ENCODE data around the gene ITPKC. TPM values are rescaled to one million over a fixed set of nuclear protein-coding genes. Genes with fewer than 3 reads are reported as not detected.

The ITPKC gene
- total RNA-seq, 2 donors from 2014 or later, result 40.8 to 44.5 TPM

GRCh38 chr19:40754611-40755247, 37.8 kb downstream of the ITPKC start:
- Histone ChIP-seq H3K4me1 (replicated peaks) (peaks cover 9% of the 10 kb centered on the region), H3K27me3 (replicated peaks; ENCODE audit: insufficient read depth) (no peaks in the 10 kb centered on the region), H3K4me3 (no peak overlapping the region), H3K27ac (peak overlapping the region in 1 of 2 donors; percentile 2), H3K36me3 (peaks cover 0 to 5% of the 10 kb centered on the region in 2 donors), H3K9me3 (no peaks in the 10 kb centered on the region)
- TF ChIP-seq CTCF (IDR thresholded peaks at IDR 0.05) (no peak), POLR2AphosphoS5 (IDR thresholded peaks at IDR 0.05) (no peak), POLR2A (IDR thresholded peaks at IDR 0.05) (no peak)
- 71% methylated on average over 9 of the region's 9 CpGs for WGBS
- no peak for DNase-seq (ENCODE audit: low spot score)
- intact Hi-C loops (cut with DNase I), result no loop called here

GRCh38 chr19:40755248-40755624, 38.3 kb downstream of the ITPKC start:
- H3K4me3 ChIP-seq, result no peak overlapping the region
- DNase-seq (ENCODE audit: low spot score), result no peak
- TF ChIP-seq POLR2A (IDR thresholded peaks at IDR 0.05) (no peak), CTCF (IDR thresholded peaks at IDR 0.05) (no peak), POLR2AphosphoS5 (IDR thresholded peaks at IDR 0.05) (no peak)
- H3K27me3 ChIP-seq (replicated peaks; ENCODE audit: insufficient read depth), result no peaks in the 10 kb centered on the region
- WGBS, result 83% methylated on average over 3 of the region's 3 CpGs
- peaks cover 9% of the 10 kb centered on the region for H3K4me1 ChIP-seq (replicated peaks)
- intact Hi-C loops (cut with DNase I), result no loop called here
- H3K27ac ChIP-seq, result no peak overlapping the region
- peaks cover 4 to 5% of the 10 kb centered on the region in 2 donors for H3K36me3 ChIP-seq
- H3K9me3 ChIP-seq, result no peaks in the 10 kb centered on the region

GRCh38 chr19:40755791-40756190, 38.9 kb downstream of the ITPKC start:
- intact Hi-C loops (cut with DNase I), result no loop called here
- 94% methylated on average over 8 of the region's 8 CpGs for WGBS
- no peak for DNase-seq (ENCODE audit: low spot score)
- Histone ChIP-seq H3K4me1 (replicated peaks) (peaks cover 9% of the 10 kb centered on the region), H3K9me3 (no peaks in the 10 kb centered on the region), H3K36me3 (peaks cover 5 to 8% of the 10 kb centered on the region in 2 donors), H3K4me3 (no peak overlapping the region), H3K27me3 (replicated peaks; ENCODE audit: insufficient read depth) (no peaks in the 10 kb centered on the region), H3K27ac (no peak overlapping the region)
- TF ChIP-seq CTCF (IDR thresholded peaks at IDR 0.05) (no peak), POLR2A (IDR thresholded peaks at IDR 0.05) (no peak), POLR2AphosphoS5 (IDR thresholded peaks at IDR 0.05) (no peak)

GRCh38 chr19:40756502-40757110, 39.7 kb downstream of the ITPKC start:
- 79% methylated on average over 11 of the region's 11 CpGs for WGBS
- no peaks in the 10 kb centered on the region for H3K27me3 ChIP-seq (replicated peaks; ENCODE audit: insufficient read depth)
- no peak for DNase-seq (ENCODE audit: low spot score)
- intact Hi-C loops (cut with DNase I), result no loop called here
- H3K4me3 ChIP-seq, result no peak overlapping the region
- H3K4me1 ChIP-seq (replicated peaks), result peaks cover 9% of the 10 kb centered on the region
- H3K36me3 ChIP-seq, result peaks cover 6 to 9% of the 10 kb centered on the region in 2 donors
- no peak overlapping the region for H3K27ac ChIP-seq
- no peak for TF ChIP-seq POLR2AphosphoS5 (IDR thresholded peaks at IDR 0.05)
- TF ChIP-seq POLR2A (IDR thresholded peaks at IDR 0.05), result no peak
- TF ChIP-seq CTCF (IDR thresholded peaks at IDR 0.05), result no peak
- H3K9me3 ChIP-seq, result no peaks in the 10 kb centered on the region

- Histone ChIP-seq H3K4me3 (no peak overlapping the region), H3K9me3 (no peaks in the 10 kb centered on the region), H3K27me3 (replicated peaks; ENCODE audit: insufficient read depth) (no peaks in the 10 kb centered on the region), H3K27ac (no peak overlapping the region), H3K36me3 (peaks cover 15 to 28% of the 10 kb centered on the region in 2 donors), H3K4me1 (replicated peaks) (peaks cover 9% of the 10 kb centered on the region)
- DNase-seq (ENCODE audit: low spot score), result no peak
- TF ChIP-seq CTCF (IDR thresholded peaks at IDR 0.05), result no peak
- no peak for TF ChIP-seq POLR2A (IDR thresholded peaks at IDR 0.05)
- TF ChIP-seq POLR2AphosphoS5 (IDR thresholded peaks at IDR 0.05), result no peak
- intact Hi-C loops (cut with DNase I), result no loop called here
- 95% methylated on average over 3 of the region's 3 CpGs for WGBS
Observed at GRCh38 chr19:40758491-40758890, 41.6 kb downstream of the ITPKC start.

All from prostate gland (tissue), 2 donors.